Activated T-helper 9 cell treated with anti-CD3 and anti-CD28 coated beads, Interleukin-2, amount 50 U/mL, for 16 hours (primary cell): Measurements from ENCODE around the gene BARX2.

Experiments used
- DNase-seq: peaks from one replicate; pipeline ENCODE4 v3.0.0-alpha.2; 2020; ENCODE audit warnings: low read depth

The BARX2 gene

DNA sequence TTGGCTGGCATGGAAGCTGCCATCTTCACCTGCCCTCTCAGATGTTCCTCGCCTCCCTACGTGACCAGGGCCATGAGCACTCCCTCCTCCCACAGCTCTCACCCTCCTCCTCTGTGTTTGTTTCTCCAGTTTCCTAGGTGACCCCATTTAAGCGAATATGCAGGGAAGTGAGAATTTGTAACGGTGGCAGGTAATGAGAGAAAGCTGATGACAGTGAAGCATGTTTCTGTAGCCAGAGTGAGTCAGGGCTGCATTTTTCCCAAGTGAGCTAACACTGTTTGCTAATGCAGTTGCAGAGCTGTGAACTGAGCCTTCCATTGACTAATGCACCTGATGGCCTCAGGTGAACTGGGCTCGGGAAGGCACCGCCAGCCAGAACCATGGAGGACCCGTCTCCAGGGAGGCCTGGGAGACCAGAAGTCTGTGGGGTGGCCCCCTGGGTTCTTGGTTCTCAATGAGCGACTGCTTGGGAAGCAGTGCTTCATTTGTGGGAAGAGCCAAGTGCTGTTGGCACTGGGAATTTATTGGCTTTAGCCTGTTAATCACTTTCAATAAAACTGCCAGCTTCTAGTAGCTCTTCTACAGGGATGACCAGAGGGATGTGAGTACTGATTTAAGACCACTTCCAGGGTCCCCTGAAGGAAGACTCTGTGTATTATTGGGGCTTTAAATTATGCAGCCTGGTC lies 64.5 kb downstream of the BARX2 start:
- no peak for DNase-seq

GRCh38 chr11:129442171-129442570 lies 66.5 kb downstream of the BARX2 start:
- DNase-seq, result no peak

- no peak for DNase-seq
Measured at GRCh38 chr11:129443276-129443675, 67.6 kb downstream of the BARX2 start.

DNA sequence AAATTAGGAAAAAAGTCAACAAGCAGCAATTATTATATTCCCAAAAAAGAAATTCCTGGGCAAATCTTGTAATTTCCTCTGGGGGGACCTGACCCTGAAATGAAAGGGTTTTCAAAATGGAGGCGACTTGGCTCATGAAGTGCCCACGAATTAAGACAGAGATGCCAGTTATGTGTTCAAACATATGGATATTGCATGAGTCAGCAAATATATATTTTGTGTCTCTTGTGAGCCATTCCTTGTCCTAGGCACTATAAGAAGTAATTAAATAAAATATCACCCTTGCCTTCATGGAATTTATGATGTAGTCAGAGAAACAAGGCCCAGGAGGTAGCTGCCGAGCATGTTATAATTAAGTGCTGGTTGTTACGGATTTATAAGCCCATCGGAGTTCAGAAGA lies 68.6 kb downstream of the BARX2 start:
- DNase-seq, result no peak

- DNase-seq, result no peak
Measured at GRCh38 chr11:129445226-129445625, 69.6 kb downstream of the BARX2 start.

GRCh38 chr11:129446572-129446971 lies 70.9 kb downstream of the BARX2 start:
- DNase-seq, result no peak

GRCh38 chr11:129447654-129448239 lies 72.1 kb downstream of the BARX2 start:
- no peak for DNase-seq

GRCh38 chr11:129451524-129451923 lies 75.9 kb downstream of the BARX2 start:
- DNase-seq, result no peak

GRCh38 chr11:129453293-129453721 lies 77.7 kb downstream of the BARX2 start:
- no peak for DNase-seq

GRCh38 chr11:129455101-129455500 lies 79.5 kb downstream of the BARX2 start:
- no peak for DNase-seq

DNA sequence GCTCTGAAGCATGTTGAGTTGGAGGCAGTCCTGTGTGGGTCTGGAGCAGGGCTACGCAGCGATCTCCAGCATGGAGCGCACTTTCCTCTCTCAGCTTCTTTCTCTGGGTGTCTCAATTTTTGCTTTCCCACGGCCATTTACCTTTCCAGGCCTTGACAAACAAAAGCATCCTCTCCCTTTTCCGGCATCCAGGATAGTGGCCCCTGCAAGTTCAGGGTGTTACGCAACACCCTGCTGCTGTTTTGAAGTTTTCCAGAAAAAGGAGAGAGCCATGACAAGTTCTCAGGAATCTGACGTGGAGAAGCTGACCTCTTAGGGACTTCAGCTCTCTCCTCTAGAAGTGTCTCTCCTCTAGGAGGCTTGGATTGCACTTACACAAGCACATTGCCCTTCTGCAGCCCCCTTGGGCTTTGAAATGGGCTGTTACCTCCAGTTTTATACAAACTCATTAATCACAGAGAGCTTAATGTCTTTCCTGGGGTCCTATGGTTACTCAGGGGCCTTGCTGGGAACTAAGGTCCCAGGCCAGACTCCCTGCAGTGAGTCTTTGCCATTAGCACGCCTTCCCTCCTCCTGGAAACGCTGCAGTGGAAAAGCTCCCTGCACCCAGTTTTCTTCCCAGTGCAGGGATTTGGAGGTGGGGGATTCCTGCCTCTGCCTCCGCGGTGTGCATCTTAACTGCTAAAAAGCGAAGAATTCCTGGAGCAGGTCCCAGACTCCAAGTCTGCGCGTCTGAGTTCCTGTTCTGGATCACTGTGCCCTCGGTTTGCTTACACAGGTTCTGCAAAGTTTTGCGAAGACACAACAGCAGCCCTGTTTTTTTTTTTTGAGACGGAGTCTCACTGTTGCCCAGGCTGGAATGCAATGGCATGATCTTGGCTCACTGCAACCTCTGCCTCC lies 80.4 kb downstream of the BARX2 start:
- DNase-seq, result no peak

DNA sequence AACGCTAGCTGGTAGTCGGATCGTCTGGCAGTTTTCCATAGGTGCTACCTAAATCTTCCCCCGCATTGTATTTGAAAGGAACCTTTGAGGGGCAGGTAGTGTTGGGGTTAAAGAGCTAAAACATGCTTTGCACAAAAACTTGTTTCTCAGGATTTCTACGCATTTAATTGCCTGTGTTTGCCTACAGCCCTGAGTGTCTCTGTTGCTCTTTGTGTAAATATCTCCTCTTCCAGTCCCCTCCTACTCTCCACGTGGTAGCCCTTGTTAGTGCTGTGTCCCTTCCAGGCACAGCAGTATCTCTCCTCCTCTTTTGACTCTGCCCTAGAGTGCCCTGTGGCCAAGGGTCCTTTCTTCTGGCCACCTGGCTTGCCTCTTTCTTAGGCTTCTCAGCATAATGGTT lies 81.7 kb downstream of the BARX2 start:
- DNase-seq, result no peak

DNA sequence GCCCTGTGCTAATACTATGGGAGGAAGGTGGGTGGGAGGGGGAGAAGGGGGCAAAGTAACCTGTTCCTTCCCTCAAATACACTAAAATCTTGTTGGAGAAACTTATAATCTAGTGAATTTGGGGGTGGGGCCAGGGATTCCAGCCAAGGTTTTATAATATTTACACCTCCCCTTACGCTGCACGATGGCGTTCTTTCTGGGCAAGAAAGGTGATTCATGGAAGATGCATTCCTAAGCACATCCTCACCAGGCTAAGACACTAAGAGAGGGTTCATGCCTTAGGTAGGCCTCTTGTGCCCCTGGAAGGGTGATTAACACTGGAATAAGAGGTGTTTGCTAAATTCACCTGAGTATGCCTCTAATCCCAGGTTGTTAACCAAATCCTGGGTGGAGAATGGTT lies 82.6 kb downstream of the BARX2 start:
- DNase-seq, result no peak

DNA sequence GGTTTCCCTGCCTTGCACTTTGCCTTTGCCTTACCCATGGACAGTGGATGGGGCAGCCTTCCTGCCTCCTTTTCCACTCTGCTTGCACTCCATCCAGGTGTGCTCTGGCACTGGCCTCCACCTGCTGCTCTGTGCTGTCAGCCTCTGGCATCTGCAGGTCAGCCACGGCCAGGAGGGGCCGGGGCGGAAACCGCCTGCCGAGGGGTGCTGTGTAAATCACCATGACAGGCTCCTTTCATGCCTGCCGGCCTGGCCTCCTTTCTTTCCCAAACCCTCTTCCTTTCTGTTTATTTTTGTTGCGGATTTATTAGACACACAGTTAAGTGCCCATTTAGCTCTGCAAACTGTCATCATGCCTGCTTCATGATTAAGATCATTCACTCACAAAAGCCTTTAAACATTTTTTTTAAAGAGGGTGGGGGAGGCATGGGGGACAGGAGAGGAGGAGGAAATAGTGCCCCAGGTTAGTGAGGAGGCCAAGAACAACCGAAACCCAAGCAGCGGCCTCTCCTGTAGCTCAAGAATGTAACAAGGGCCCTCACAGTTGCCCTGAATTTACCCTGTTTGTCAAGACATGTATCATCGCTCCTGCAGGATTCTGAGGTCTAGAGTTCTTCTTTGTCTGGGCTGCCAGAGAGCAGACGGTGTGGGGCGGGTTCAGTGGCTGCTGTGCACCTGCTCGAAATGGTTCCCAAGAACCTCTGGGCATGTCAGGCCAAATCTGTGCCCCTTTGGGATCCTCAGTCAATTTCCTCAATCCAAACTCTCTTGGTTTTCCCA lies 83.3 kb downstream of the BARX2 start:
- no peak for DNase-seq

DNA sequence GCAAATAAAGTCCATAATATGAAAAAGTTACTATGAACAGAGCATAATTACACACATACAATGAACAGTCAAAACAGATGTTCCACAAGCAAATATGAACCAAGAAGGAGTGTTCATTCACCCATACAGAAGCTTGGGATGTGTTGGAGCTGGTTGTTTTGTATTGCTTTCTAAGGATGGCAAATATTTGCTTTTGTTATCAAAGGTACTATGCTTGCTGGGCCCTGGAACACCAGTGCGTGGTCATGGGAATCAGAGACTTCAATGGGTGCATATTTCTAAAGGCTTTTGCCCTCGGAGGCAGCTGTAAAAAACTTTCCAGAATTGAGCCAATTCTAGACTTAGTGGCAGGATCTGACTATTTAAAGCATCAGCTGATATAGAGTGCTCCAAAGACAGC lies 85.1 kb downstream of the BARX2 start:
- no peak for DNase-seq

DNA sequence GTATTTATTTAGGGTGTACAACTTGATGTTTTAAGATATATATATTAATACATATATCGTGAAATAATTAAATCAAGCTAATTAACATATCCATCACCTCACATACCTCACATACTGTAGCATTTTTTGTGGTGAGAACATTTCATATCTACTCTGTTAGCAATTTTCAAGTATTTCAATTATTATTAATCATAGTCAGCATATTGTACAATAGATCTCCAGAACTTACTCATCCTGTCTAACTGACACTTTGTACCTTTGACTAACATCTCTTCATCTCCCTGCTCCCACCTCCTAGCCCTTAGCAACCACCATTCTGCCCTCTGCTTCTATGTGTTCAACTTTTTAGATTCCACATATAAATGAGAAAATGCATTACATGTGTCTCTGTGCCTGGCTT lies 108.4 kb downstream of the BARX2 start:
- no peak for DNase-seq

- no peak for DNase-seq
Measured at GRCh38 chr11:129489249-129489648, 113.6 kb downstream of the BARX2 start.

- DNase-seq, result no peak
Measured at GRCh38 chr11:129490004-129490403, 114.4 kb downstream of the BARX2 start.

GRCh38 chr11:129493746-129494145 lies 118.1 kb downstream of the BARX2 start:
- DNase-seq, result no peak
